Measurements from ENCODE around the gene TSPYL1. TPM values are rescaled to one million over a fixed set of nuclear protein-coding genes. Genes with fewer than 3 reads are reported as not detected.
"Not testable (repeated sequence)": the region's sequence is repeated elsewhere in the genome, so short reads cannot be mapped to it uniquely, and the experiment has no call there.

The TSPYL1 gene
- polyA plus RNA-seq, 1 donor, result 85.8 TPM

- no peaks in the 10 kb centered on the region for H3K27me3 ChIP-seq (ENCODE audit: control insufficient read depth, insufficient read depth, low read length)
- H3K36me3 ChIP-seq (ENCODE audit: control insufficient read depth, insufficient read depth, low read length), result no peaks in the 10 kb centered on the region
- no peak overlapping the region for H3K4me3 ChIP-seq (ENCODE audit: low read length)
- no peaks in the 10 kb centered on the region for H3K4me1 ChIP-seq (ENCODE audit: control insufficient read depth, insufficient read depth, low read length)
- no peak for DNase-seq
- no peaks in the 10 kb centered on the region for H3K9me3 ChIP-seq (ENCODE audit: control insufficient read depth, low read depth, low read length)
- H3K27ac ChIP-seq (ENCODE audit: low read length), result no peak overlapping the region
- no CpG with 5 or more reads among the region's 1 CpG for WGBS (ENCODE audit: insufficient coverage, low lambda C conversion rate)
Measured at GRCh38 chr6:116300566-116300965, 20.8 kb upstream of the TSPYL1 start.

- no peaks in the 10 kb centered on the region for H3K36me3 ChIP-seq (ENCODE audit: control insufficient read depth, insufficient read depth, low read length)
- no peaks in the 10 kb centered on the region for H3K9me3 ChIP-seq (ENCODE audit: control insufficient read depth, low read depth, low read length)
- no peak overlapping the region for H3K27ac ChIP-seq (ENCODE audit: low read length)
- no peak overlapping the region for H3K4me3 ChIP-seq (ENCODE audit: low read length)
- H3K4me1 ChIP-seq (ENCODE audit: control insufficient read depth, insufficient read depth, low read length), result no peaks in the 10 kb centered on the region
- no peak for DNase-seq
- H3K27me3 ChIP-seq (ENCODE audit: control insufficient read depth, insufficient read depth, low read length), result no peaks in the 10 kb centered on the region
Measured at GRCh38 chr6:116298973-116299372, 19.2 kb upstream of the TSPYL1 start.

GRCh38 chr6:116298273-116298672 is 18.5 kb upstream of the TSPYL1 start:
- H3K9me3 ChIP-seq (ENCODE audit: control insufficient read depth, low read depth, low read length), result no peaks in the 10 kb centered on the region
- no peak for DNase-seq
- 100% methylated on average over 1 of the region's 3 CpGs for WGBS (ENCODE audit: insufficient coverage, low lambda C conversion rate)
- no peaks in the 10 kb centered on the region for H3K36me3 ChIP-seq (ENCODE audit: control insufficient read depth, insufficient read depth, low read length)
- no peaks in the 10 kb centered on the region for H3K4me1 ChIP-seq (ENCODE audit: control insufficient read depth, insufficient read depth, low read length)
- no peak overlapping the region for H3K27ac ChIP-seq (ENCODE audit: low read length)
- no peak overlapping the region for H3K4me3 ChIP-seq (ENCODE audit: low read length)
- no peaks in the 10 kb centered on the region for H3K27me3 ChIP-seq (ENCODE audit: control insufficient read depth, insufficient read depth, low read length)

GRCh38 chr6:116292553-116292952 is 12.8 kb upstream of the TSPYL1 start:
- H3K9me3 ChIP-seq (ENCODE audit: control insufficient read depth, low read depth, low read length), result no peaks in the 10 kb centered on the region

GRCh38 chr6:116291701-116292396 is 12.1 kb upstream of the TSPYL1 start:
- no peak overlapping the region for H3K27ac ChIP-seq (ENCODE audit: low read length)
- no peak for DNase-seq
- no peaks in the 10 kb centered on the region for H3K4me1 ChIP-seq (ENCODE audit: control insufficient read depth, insufficient read depth, low read length)
- H3K27me3 ChIP-seq (ENCODE audit: control insufficient read depth, insufficient read depth, low read length), result no peaks in the 10 kb centered on the region
- 97% methylated on average over 4 of the region's 4 CpGs for WGBS (ENCODE audit: insufficient coverage, low lambda C conversion rate)
- no peak overlapping the region for H3K4me3 ChIP-seq (ENCODE audit: low read length)
- no peaks in the 10 kb centered on the region for H3K9me3 ChIP-seq (ENCODE audit: control insufficient read depth, low read depth, low read length)
- H3K36me3 ChIP-seq (ENCODE audit: control insufficient read depth, insufficient read depth, low read length), result no peaks in the 10 kb centered on the region

More at GRCh38 chr6:116292553-116292952, 12.8 kb upstream of the TSPYL1 start:
- no peaks in the 10 kb centered on the region for H3K27me3 ChIP-seq (ENCODE audit: control insufficient read depth, insufficient read depth, low read length)
- no peaks in the 10 kb centered on the region for H3K36me3 ChIP-seq (ENCODE audit: control insufficient read depth, insufficient read depth, low read length)
- no peaks in the 10 kb centered on the region for H3K4me1 ChIP-seq (ENCODE audit: control insufficient read depth, insufficient read depth, low read length)
- no peak overlapping the region for H3K27ac ChIP-seq (ENCODE audit: low read length)
- WGBS (ENCODE audit: insufficient coverage, low lambda C conversion rate), result 100% methylated on average over 1 of the region's 1 CpG
- no peak overlapping the region for H3K4me3 ChIP-seq (ENCODE audit: low read length)
- DNase-seq, result no peak

- Histone ChIP-seq H3K27ac (ENCODE audit: low read length) (no peak overlapping the region), H3K4me1 (ENCODE audit: control insufficient read depth, insufficient read depth, low read length) (no peaks in the 10 kb centered on the region), H3K36me3 (ENCODE audit: control insufficient read depth, insufficient read depth, low read length) (no peaks in the 10 kb centered on the region), H3K9me3 (ENCODE audit: control insufficient read depth, low read depth, low read length) (no peaks in the 10 kb centered on the region), H3K4me3 (ENCODE audit: low read length) (no peak overlapping the region), H3K27me3 (ENCODE audit: control insufficient read depth, insufficient read depth, low read length) (no peaks in the 10 kb centered on the region)
- DNase-seq, result no peak
- no CpG with 5 or more reads among the region's 2 CpGs for WGBS (ENCODE audit: insufficient coverage, low lambda C conversion rate)
Measured at GRCh38 chr6:116290799-116291198, 11.1 kb upstream of the TSPYL1 start.

GRCh38 chr6:116289876-116290275 is 10.1 kb upstream of the TSPYL1 start:
- Histone ChIP-seq H3K27me3 (ENCODE audit: control insufficient read depth, insufficient read depth, low read length) (no peaks in the 10 kb centered on the region), H3K9me3 (ENCODE audit: control insufficient read depth, low read depth, low read length) (no peaks in the 10 kb centered on the region), H3K4me3 (ENCODE audit: low read length) (no peak overlapping the region), H3K36me3 (ENCODE audit: control insufficient read depth, insufficient read depth, low read length) (no peaks in the 10 kb centered on the region), H3K27ac (ENCODE audit: low read length) (no peak overlapping the region), H3K4me1 (ENCODE audit: control insufficient read depth, insufficient read depth, low read length) (no peaks in the 10 kb centered on the region)
- no CpG with 5 or more reads among the region's 2 CpGs for WGBS (ENCODE audit: insufficient coverage, low lambda C conversion rate)
- no peak for DNase-seq

GRCh38 chr6:116287689-116288282 is 8.1 kb upstream of the TSPYL1 start:
- Histone ChIP-seq H3K4me1 (ENCODE audit: control insufficient read depth, insufficient read depth, low read length) (no peaks in the 10 kb centered on the region), H3K4me3 (ENCODE audit: low read length) (no peak overlapping the region), H3K36me3 (ENCODE audit: control insufficient read depth, insufficient read depth, low read length) (no peaks in the 10 kb centered on the region), H3K9me3 (ENCODE audit: control insufficient read depth, low read depth, low read length) (no peaks in the 10 kb centered on the region), H3K27ac (ENCODE audit: low read length) (no peak overlapping the region), H3K27me3 (ENCODE audit: control insufficient read depth, insufficient read depth, low read length) (no peaks in the 10 kb centered on the region)
- DNase-seq, result peak in 1 of 2 donors; percentile 12
- WGBS (ENCODE audit: insufficient coverage, low lambda C conversion rate), result no CpG with 5 or more reads among the region's 2 CpGs

GRCh38 chr6:116286773-116287358 is 7.1 kb upstream of the TSPYL1 start:
- no peak for DNase-seq
- Histone ChIP-seq H3K4me1 (ENCODE audit: control insufficient read depth, insufficient read depth, low read length) (no peaks in the 10 kb centered on the region), H3K36me3 (ENCODE audit: control insufficient read depth, insufficient read depth, low read length) (no peaks in the 10 kb centered on the region), H3K27ac (ENCODE audit: low read length) (no peak overlapping the region), H3K9me3 (ENCODE audit: control insufficient read depth, low read depth, low read length) (no peaks in the 10 kb centered on the region), H3K27me3 (ENCODE audit: control insufficient read depth, insufficient read depth, low read length) (no peaks in the 10 kb centered on the region), H3K4me3 (ENCODE audit: low read length) (no peak overlapping the region)
- no CpG with 5 or more reads among the region's 1 CpG for WGBS (ENCODE audit: insufficient coverage, low lambda C conversion rate)

- not testable (repeated sequence) for H3K4me3 ChIP-seq (ENCODE audit: low read length); H3K9me3 ChIP-seq (ENCODE audit: control insufficient read depth, low read depth, low read length); H3K27ac ChIP-seq (ENCODE audit: low read length); H3K36me3 ChIP-seq (ENCODE audit: control insufficient read depth, insufficient read depth, low read length); DNase-seq; H3K27me3 ChIP-seq (ENCODE audit: control insufficient read depth, insufficient read depth, low read length); H3K4me1 ChIP-seq (ENCODE audit: control insufficient read depth, insufficient read depth, low read length)
- WGBS (ENCODE audit: insufficient coverage, low lambda C conversion rate), result no CpG with 5 or more reads among the region's 4 CpGs
Measured at GRCh38 chr6:116284984-116285383, 5.3 kb upstream of the TSPYL1 start.

GRCh38 chr6:116283191-116283590 is 3.5 kb upstream of the TSPYL1 start:
- H3K9me3 ChIP-seq (ENCODE audit: control insufficient read depth, low read depth, low read length), result no peaks in the 10 kb centered on the region
- no peak overlapping the region for H3K27ac ChIP-seq (ENCODE audit: low read length)
- H3K4me3 ChIP-seq (ENCODE audit: low read length), result no peak overlapping the region
- peaks cover 4% of the 10 kb centered on the region for H3K36me3 ChIP-seq (ENCODE audit: control insufficient read depth, insufficient read depth, low read length)
- peaks cover 7% of the 10 kb centered on the region for H3K4me1 ChIP-seq (ENCODE audit: control insufficient read depth, insufficient read depth, low read length)
- no peaks in the 10 kb centered on the region for H3K27me3 ChIP-seq (ENCODE audit: control insufficient read depth, insufficient read depth, low read length)
- no CpG with 5 or more reads among the region's 1 CpG for WGBS (ENCODE audit: insufficient coverage, low lambda C conversion rate)
- DNase-seq, result no peak

Data from large intestine (tissue), 3 donors.